ENCODE data around the gene ARF3.
A peak's percentile ranks its signal among the peaks of the same experiment; 100 is the strongest.
"Not testable (repeated sequence)": the region's sequence is repeated elsewhere in the genome, so short reads cannot be mapped to it uniquely, and the experiment has no call there.

Gene ARF3

GRCh38 chr12:48936379-48936979, 20.8 kb downstream of the ARF3 start:
- Histone ChIP-seq H3K36me3 (ENCODE audit: insufficient read depth, low read length) (peaks cover 49% of the 10 kb centered on the region), H3K9me3 (ENCODE audit: control insufficient read depth, insufficient read depth, low read length) (no peaks in the 10 kb centered on the region), H3K9ac (ENCODE audit: low read depth, low read length) (no peak overlapping the region), H3K4me1 (ENCODE audit: insufficient read depth, low read length) (no peaks in the 10 kb centered on the region)

- H3K9me3 ChIP-seq (ENCODE audit: control insufficient read depth, insufficient read depth, low read length): no peaks in the 10 kb centered on the region
- H3K9ac ChIP-seq (ENCODE audit: low read depth, low read length): no peak overlapping the region
- H3K36me3 ChIP-seq (ENCODE audit: insufficient read depth, low read length): peaks cover 33% of the 10 kb centered on the region
- no peaks in the 10 kb centered on the region for H3K4me1 ChIP-seq (ENCODE audit: insufficient read depth, low read length)
These were observed 23.0 kb downstream of the ARF3 start for GRCh38 chr12:48934312-48934706.

- Histone ChIP-seq H3K9me3 (ENCODE audit: control insufficient read depth, insufficient read depth, low read length) (no peaks in the 10 kb centered on the region), H3K9ac (ENCODE audit: low read depth, low read length) (no peak overlapping the region), H3K4me1 (ENCODE audit: insufficient read depth, low read length) (no peaks in the 10 kb centered on the region), H3K36me3 (ENCODE audit: insufficient read depth, low read length) (peaks cover 32% of the 10 kb centered on the region)
These were observed 23.5 kb downstream of the ARF3 start for GRCh38 chr12:48933664-48934311.

- H3K9me3 ChIP-seq (ENCODE audit: control insufficient read depth, insufficient read depth, low read length): no peaks in the 10 kb centered on the region
- no peak overlapping the region for H3K9ac ChIP-seq (ENCODE audit: low read depth, low read length)
- no peaks in the 10 kb centered on the region for H3K4me1 ChIP-seq (ENCODE audit: insufficient read depth, low read length)
- peaks cover 25% of the 10 kb centered on the region for H3K36me3 ChIP-seq (ENCODE audit: insufficient read depth, low read length)
These were observed 24.4 kb downstream of the ARF3 start for GRCh38 chr12:48932878-48933277.

GRCh38 chr12:48930475-48930874, 26.8 kb downstream of the ARF3 start:
- Histone ChIP-seq H3K4me1 (ENCODE audit: insufficient read depth, low read length) (no peaks in the 10 kb centered on the region; the same call in 1 of the 2 replicates), H3K9ac (ENCODE audit: low read depth, low read length) (no peak overlapping the region), H3K36me3 (ENCODE audit: insufficient read depth, low read length) (peaks cover 20% of the 10 kb centered on the region), H3K9me3 (ENCODE audit: control insufficient read depth, insufficient read depth, low read length) (no peaks in the 10 kb centered on the region)

- Histone ChIP-seq H3K9ac (ENCODE audit: low read depth, low read length) (no peak overlapping the region), H3K4me1 (ENCODE audit: insufficient read depth, low read length) (no peaks in the 10 kb centered on the region; the same call in 1 of the 2 replicates), H3K36me3 (ENCODE audit: insufficient read depth, low read length) (peaks cover 20% of the 10 kb centered on the region), H3K9me3 (ENCODE audit: control insufficient read depth, insufficient read depth, low read length) (no peaks in the 10 kb centered on the region)
These were observed 27.7 kb downstream of the ARF3 start for GRCh38 chr12:48929551-48929950.

GRCh38 chr12:48927261-48927660, 30.0 kb downstream of the ARF3 start:
- Histone ChIP-seq H3K9me3 (ENCODE audit: control insufficient read depth, insufficient read depth, low read length) (no peaks in the 10 kb centered on the region), H3K4me1 (ENCODE audit: insufficient read depth, low read length) (no peaks in the 10 kb centered on the region; the same call in 1 of the 2 replicates), H3K9ac (ENCODE audit: low read depth, low read length) (no peak overlapping the region), H3K36me3 (ENCODE audit: insufficient read depth, low read length) (peaks cover 8% of the 10 kb centered on the region)

- H3K9me3 ChIP-seq (ENCODE audit: control insufficient read depth, insufficient read depth, low read length): no peaks in the 10 kb centered on the region
- H3K4me1 ChIP-seq (ENCODE audit: insufficient read depth, low read length): no peaks in the 10 kb centered on the region; the same call in 1 of the 2 replicates
- peaks cover 2% of the 10 kb centered on the region; the same call in 1 of the 2 replicates for H3K36me3 ChIP-seq (ENCODE audit: insufficient read depth, low read length)
- peak within 1 kb of the TSS; percentile 76 for H3K9ac ChIP-seq (ENCODE audit: low read depth, low read length)
These were observed 31.8 kb downstream of the ARF3 start, which contains the start of gene FKBP11 for GRCh38 chr12:48925304-48926011. TSS of gene FKBP11 (minus strand) at chr12:48925492. CDS start at chr12:48925428, 64 bp downstream.

GRCh38 chr12:48924617-48925303, 32.5 kb downstream of the ARF3 start:
- Histone ChIP-seq H3K9me3 (ENCODE audit: control insufficient read depth, insufficient read depth, low read length) (no peaks in the 10 kb centered on the region), H3K9ac (ENCODE audit: low read depth, low read length) (peak overlapping the region; percentile 76), H3K36me3 (ENCODE audit: insufficient read depth, low read length) (0 out of 2 replicates have a peak, but pooled peaks cover 2% of the 10 kb centered on the region), H3K4me1 (ENCODE audit: insufficient read depth, low read length) (no peaks in the 10 kb centered on the region; the same call in 1 of the 2 replicates)

GRCh38 chr12:48923117-48923516, 34.2 kb downstream of the ARF3 start:
- Histone ChIP-seq H3K9ac (ENCODE audit: low read depth, low read length) (no peak overlapping the region), H3K4me1 (ENCODE audit: insufficient read depth, low read length) (no peaks in the 10 kb centered on the region; the same call in 1 of the 2 replicates), H3K9me3 (ENCODE audit: control insufficient read depth, insufficient read depth, low read length) (no peaks in the 10 kb centered on the region)

GRCh38 chr12:48917857-48918537, 39.3 kb downstream of the ARF3 start:
- Histone ChIP-seq H3K36me3 (ENCODE audit: insufficient read depth, low read length) (no peaks in the 10 kb centered on the region), H3K4me1 (ENCODE audit: insufficient read depth, low read length) (no peaks in the 10 kb centered on the region), H3K9me3 (ENCODE audit: control insufficient read depth, insufficient read depth, low read length) (no peaks in the 10 kb centered on the region), H3K9ac (ENCODE audit: low read depth, low read length) (no peak overlapping the region)

More at GRCh38 chr12:48923117-48923516, 34.2 kb downstream of the ARF3 start:
- 0 out of 2 replicates have a peak, but pooled peaks cover 2% of the 10 kb centered on the region for H3K36me3 ChIP-seq (ENCODE audit: insufficient read depth, low read length)

GRCh38 chr12:48910196-48910595, 47.1 kb downstream of the ARF3 start:
- no peak overlapping the region for H3K9ac ChIP-seq (ENCODE audit: low read depth, low read length)
- no peaks in the 10 kb centered on the region; the same call in 1 of the 2 replicates for H3K36me3 ChIP-seq (ENCODE audit: insufficient read depth, low read length)
- H3K9me3 ChIP-seq (ENCODE audit: control insufficient read depth, insufficient read depth, low read length): no peaks in the 10 kb centered on the region
- no peaks in the 10 kb centered on the region for H3K4me1 ChIP-seq (ENCODE audit: insufficient read depth, low read length)

- not testable (repeated sequence) for H3K36me3 ChIP-seq (ENCODE audit: insufficient read depth, low read length); H3K9ac ChIP-seq (ENCODE audit: low read depth, low read length); H3K4me1 ChIP-seq (ENCODE audit: insufficient read depth, low read length); H3K9me3 ChIP-seq (ENCODE audit: control insufficient read depth, insufficient read depth, low read length)
These were observed 47.6 kb downstream of the ARF3 start for GRCh38 chr12:48909698-48910097.

- Histone ChIP-seq H3K9ac (ENCODE audit: low read depth, low read length) (no peak overlapping the region), H3K9me3 (ENCODE audit: control insufficient read depth, insufficient read depth, low read length) (no peaks in the 10 kb centered on the region), H3K4me1 (ENCODE audit: insufficient read depth, low read length) (no peaks in the 10 kb centered on the region)
These were observed 50.0 kb downstream of the ARF3 start for GRCh38 chr12:48907245-48907644.

More at GRCh38 chr12:48907245-48907644, 50.0 kb downstream of the ARF3 start:
- no peaks in the 10 kb centered on the region; the same call in 1 of the 2 replicates for H3K36me3 ChIP-seq (ENCODE audit: insufficient read depth, low read length)
